ENCODE data around the gene MYH2.

- TF ChIP-seq CTCF (IDR thresholded peaks at IDR 0.05) (no peak), POLR2A (IDR thresholded peaks at IDR 0.05) (no peak)
Measured at GRCh38 chr17:10556301-10557005, 7.0 kb upstream of the MYH2 start.
